NCI-H748 (cell line): Measurements from ENCODE around the gene ZNF727.
"Not testable (repeated sequence)": the region's sequence is repeated elsewhere in the genome, so short reads cannot be mapped to it uniquely, and the experiment has no call there.

Experiments
- DNase-seq: peaks from one replicate; lab custom pipeline; 2025; ENCODE audit not compliant: unreplicated experiment; lab: John Stamatoyannopoulos, UW

ZNF727 gene

DNA sequence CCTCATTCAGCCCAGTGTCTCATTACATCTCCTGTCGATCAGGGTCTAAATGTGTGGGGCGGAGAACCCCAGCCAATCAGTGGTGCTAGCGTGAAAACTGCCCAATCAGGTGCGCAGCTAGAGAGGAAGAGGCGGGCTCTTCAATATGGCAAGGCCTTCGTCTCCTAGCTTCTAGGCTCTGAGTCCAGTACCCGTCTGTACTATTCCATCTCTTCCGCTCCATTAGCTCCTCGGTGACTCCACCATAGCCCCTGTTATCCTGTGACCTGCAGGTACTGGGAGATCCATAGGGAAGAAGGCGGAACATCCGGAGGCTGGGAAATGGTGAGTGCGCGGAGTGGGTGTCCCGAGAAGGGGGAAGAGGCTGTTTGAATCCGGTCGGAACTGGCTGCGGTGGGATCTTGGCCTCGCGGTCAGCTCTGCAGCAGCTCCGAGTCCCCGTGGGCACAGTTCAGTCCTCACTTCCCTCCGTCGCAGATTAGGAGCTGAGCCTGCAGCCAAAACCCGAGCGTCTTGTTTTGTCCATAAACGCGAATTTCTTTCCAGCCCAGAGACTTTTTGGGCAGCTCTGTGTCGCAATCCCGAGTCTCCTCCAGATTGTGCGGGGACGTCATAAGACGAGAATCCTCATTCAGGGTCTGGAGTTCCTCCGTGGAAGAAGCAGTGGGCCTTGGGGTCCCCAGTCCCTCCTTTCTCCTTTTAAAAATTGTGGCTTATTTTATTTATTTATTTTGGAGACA, at the start of gene ZNF727:
TSS of gene ZNF727 (plus strand) at position 134 of the 740 bp plus-strand sequence. CDS start at position 322, 188 bp downstream.
- DNase-seq, result peak; percentile 36

DNA sequence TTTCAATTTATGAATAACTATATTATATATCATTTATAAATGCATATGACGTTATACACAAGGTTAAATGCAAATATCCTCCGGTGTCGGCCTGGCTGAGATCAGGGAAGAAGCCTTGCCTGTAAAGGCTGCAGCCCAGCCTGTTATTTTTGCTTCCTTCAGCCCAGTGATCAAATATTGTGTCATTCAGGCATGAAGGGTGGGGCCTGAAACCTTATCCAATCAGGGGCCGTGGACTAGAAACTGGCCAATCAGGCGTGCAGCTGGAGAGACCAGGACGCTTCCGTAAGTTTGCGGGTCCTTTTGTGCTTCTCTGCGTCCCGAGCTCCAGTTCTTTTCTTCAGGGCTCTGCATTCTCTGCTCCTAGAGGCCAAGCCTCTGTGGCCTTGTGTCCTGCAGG, 46.7 kb upstream of the ZNF727 start, which contains the start of gene ZNF722:
TSS of gene ZNF722 (plus strand) at position 301 of the 400 bp plus-strand sequence. CDS start 113 bp downstream, outside the sequence.
- no peak for DNase-seq

DNA sequence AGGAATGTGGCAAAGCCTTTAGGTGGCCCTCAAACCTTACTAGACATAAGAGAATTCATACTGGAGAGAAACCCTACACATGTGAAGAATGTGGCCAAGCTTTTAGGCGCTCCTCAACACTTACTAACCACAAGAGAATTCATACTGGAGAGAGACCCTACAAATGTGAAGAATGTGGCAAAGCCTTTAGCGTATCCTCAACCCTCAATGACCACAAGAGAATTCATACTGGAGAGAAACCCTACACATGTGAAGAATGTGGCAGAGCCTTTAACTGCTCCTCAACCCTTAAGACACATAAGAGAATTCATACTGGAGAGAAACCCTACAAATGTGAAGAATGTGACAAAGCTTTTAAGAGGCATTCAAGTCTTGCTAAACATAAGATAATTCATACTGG, 29.7 kb upstream of the ZNF727 start:
- DNase-seq, result not testable (repeated sequence)

DNA sequence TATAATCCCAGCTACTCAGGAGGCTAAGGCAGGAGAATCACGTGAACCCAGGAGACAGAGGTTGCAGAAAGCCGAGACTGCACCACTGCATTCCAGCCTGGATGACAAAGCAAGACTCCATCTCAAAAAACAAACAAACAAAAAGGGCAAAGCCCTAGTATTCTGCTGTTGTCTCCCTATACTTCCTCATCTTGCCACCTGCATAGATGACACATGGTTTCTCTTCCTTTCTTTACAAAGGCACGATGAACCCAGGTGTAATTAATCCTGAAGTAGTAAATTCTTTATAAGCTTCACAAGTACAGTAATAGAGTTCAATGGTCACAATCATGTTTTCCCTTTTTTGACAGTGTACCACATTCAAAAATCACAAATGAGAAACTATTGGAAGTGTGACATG, 9.8 kb upstream of the ZNF727 start:
- no peak for DNase-seq

DNA sequence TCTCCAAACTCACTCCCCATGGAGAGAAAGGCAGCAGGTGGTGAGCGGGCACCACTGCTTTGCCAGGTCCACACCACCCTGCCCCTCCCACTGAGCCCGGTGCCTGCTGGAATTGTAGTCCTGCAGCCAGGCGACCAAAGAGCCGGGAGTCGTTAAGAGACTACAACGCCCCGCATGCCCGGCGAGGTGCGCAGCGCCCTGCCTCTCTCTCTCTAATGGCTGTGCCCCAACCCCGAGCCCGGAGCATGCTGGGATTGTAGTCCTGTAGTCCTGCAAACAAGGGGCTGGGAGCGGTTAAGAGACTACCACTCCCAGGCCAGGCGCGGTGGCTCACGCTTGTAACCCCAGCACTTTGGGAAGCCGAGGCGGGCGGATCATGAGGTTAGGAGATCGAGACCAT, 8.1 kb upstream of the ZNF727 start:
- no peak for DNase-seq

DNA sequence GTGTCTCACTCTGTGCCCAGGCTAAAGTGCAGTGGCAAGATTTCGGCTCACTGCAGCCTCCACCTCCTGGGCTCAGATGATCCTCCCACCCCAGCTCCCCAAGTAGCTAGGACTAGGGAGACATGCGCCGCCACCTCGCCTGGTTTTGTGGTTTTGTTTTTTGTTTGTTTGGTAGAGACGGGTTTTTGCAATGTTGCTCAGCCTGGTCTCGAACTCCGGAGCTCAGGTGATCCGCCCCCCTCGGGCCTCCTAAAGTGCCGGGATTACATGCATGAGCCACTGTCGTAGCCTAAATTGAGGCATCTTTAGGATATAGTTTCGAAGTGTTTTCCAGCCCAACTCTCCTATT, 781 bp downstream of the ZNF727 start:
- DNase-seq, result no peak

DNA sequence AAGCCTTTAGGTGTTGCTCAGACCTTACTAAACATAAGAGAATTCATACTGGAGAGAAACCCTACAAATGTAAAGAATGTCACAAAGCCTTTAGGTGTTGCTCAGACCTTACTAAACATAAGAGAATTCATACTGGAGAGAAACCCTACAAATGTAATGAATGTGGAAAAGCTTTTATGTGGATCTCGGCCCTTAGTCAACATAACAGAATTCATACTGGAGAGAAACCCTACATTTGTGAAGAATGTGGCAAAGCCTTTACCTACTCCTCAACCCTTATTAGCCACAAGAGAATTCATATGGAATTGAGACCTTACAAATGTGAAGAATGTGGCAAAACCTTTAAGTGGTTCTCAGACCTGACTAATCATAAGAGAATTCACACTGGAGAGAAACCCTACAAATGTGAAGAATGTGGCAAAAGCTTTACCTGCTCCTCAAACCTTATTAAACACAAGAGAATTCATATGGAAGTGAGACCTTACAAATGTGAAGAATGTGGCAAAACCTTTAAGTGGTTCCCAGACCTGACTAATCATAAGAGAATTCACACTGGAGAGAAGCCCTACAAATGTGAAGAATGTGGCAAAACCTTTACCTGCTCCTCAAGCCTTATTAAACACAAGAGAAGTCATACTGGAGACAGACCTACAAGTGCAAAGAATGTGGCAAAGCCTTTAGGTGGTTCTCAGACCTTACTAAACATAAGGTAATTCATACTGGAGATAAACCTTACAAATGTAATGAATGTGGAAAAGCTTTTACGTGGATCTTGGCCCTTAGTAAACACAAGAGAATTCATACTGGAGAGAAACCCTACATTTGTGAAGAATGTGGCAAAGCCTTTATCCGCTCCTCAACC, 32.8 kb downstream of the ZNF727 start:
- DNase-seq, result not testable (repeated sequence)

DNA sequence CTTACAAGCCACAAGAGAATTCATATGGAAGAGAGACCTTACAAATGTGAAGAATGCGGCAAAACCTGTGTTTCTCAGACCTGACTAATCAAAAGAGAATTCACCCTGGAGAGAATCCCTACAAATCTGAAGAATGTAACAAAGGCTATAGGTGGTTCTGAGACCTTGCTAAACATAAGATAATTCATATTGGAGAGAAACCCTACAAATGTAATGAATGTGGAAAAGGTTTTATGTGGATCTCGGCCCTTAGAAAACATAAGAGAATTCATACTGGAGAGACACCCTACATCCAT, 33.4 kb downstream of the ZNF727 start:
- no peak for DNase-seq

DNA sequence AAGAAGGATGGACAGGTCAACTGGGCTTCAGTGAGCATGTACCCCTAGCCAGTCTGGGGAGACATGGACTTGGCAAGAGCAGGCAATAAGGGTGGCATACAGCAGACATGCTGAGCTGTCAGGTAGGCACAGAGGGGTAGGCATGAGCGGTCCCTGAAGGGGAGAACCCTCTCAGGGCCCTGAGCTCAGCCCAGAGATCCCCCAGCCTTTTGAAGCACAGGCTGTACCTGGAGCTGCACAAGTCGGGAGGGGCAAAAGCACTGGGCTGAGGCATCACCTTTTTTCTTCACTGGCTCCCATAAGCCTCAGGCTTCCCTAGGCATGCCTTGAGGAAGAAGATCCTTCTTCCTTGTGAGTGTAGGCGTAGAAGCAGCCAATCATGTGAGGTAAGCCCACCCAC, 42.3 kb downstream of the ZNF727 start:
- no peak for DNase-seq

DNA sequence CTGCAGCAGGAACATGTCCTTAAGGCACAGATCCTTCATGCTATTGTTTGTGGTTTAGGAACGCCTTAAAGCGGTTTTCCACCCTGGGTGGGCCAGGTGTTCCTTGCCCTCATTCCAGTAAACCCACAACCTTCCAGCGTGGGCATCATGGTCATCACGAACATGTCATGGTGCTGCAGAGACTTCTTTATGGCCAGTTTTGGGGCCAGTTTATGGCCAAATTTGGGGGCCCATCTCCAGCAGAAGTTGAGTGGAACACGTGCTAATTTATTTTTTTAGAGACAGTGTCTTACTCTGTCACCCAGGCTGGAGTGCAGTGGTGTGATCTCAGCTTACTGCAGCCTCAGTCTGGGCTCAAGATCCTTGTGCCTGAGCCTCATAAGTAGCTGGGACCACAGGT, 43.6 kb downstream of the ZNF727 start:
- not testable (repeated sequence) for DNase-seq
